Measurements from ENCODE around the gene CEACAM3.
A peak's percentile ranks its signal among the peaks of the same experiment; 100 is the strongest.

The CEACAM3 gene

GRCh38 chr19:41808663-41809566 is 12.5 kb downstream of the CEACAM3 start:
- no peak overlapping the region for H3K27ac Mint-ChIP-seq
- no peaks in the 10 kb centered on the region for H3K4me1 Mint-ChIP-seq
- ATAC-seq (no peak), DNase-seq (ENCODE audit: low spot score in 2 of 2) (no peak)
- H3K9me3 Mint-ChIP-seq: no peaks in the 10 kb centered on the region
- no peaks in the 10 kb centered on the region for H3K36me3 Mint-ChIP-seq
- no peak overlapping the region for H3K4me3 Mint-ChIP-seq

GRCh38 chr19:41810301-41810700 is 13.9 kb downstream of the CEACAM3 start:
- H3K4me3 Mint-ChIP-seq: no peak overlapping the region
- ATAC-seq (no peak), DNase-seq (ENCODE audit: low spot score in 2 of 2) (no peak)
- H3K27ac Mint-ChIP-seq: no peak overlapping the region
- H3K36me3 Mint-ChIP-seq: no peaks in the 10 kb centered on the region
- no peaks in the 10 kb centered on the region for H3K9me3 Mint-ChIP-seq
- no peaks in the 10 kb centered on the region for H3K4me1 Mint-ChIP-seq

GRCh38 chr19:41811036-41811435 is 14.6 kb downstream of the CEACAM3 start:
- no peak overlapping the region for H3K4me3 Mint-ChIP-seq
- ATAC-seq (no peak), DNase-seq (ENCODE audit: low spot score in 2 of 2) (no peak)
- no peaks in the 10 kb centered on the region for H3K9me3 Mint-ChIP-seq
- no peaks in the 10 kb centered on the region for H3K36me3 Mint-ChIP-seq
- no peak overlapping the region for H3K27ac Mint-ChIP-seq
- H3K4me1 Mint-ChIP-seq: no peaks in the 10 kb centered on the region

GRCh38 chr19:41811981-41812380 is 15.6 kb downstream of the CEACAM3 start:
- Mint-ChIP-seq H3K36me3 (no peaks in the 10 kb centered on the region), H3K4me1 (no peaks in the 10 kb centered on the region), H3K4me3 (no peak overlapping the region), H3K9me3 (no peaks in the 10 kb centered on the region), H3K27ac (no peak overlapping the region)
- DNase-seq (ENCODE audit: low spot score in 2 of 2): no peak
- ATAC-seq: no peak

GRCh38 chr19:41813911-41814310 is 17.5 kb downstream of the CEACAM3 start:
- Mint-ChIP-seq H3K9me3 (no peaks in the 10 kb centered on the region), H3K4me1 (no peaks in the 10 kb centered on the region), H3K4me3 (no peak overlapping the region), H3K27ac (no peak overlapping the region), H3K36me3 (no peaks in the 10 kb centered on the region)
- no peak for DNase-seq (ENCODE audit: low spot score in 2 of 2)
- ATAC-seq: no peak

GRCh38 chr19:41815301-41815700 is 18.9 kb downstream of the CEACAM3 start:
- ATAC-seq (no peak), DNase-seq (ENCODE audit: low spot score in 2 of 2) (no peak)
- no peaks in the 10 kb centered on the region for H3K9me3 Mint-ChIP-seq
- no peaks in the 10 kb centered on the region for H3K36me3 Mint-ChIP-seq
- H3K27ac Mint-ChIP-seq: no peak overlapping the region
- no peak overlapping the region for H3K4me3 Mint-ChIP-seq
- no peaks in the 10 kb centered on the region for H3K4me1 Mint-ChIP-seq

- ATAC-seq (no peak), DNase-seq (ENCODE audit: low spot score in 2 of 2) (no peak)
- H3K9me3 Mint-ChIP-seq: no peaks in the 10 kb centered on the region
- no peaks in the 10 kb centered on the region for H3K4me1 Mint-ChIP-seq
- no peak overlapping the region for H3K4me3 Mint-ChIP-seq
- no peaks in the 10 kb centered on the region for H3K36me3 Mint-ChIP-seq
- H3K27ac Mint-ChIP-seq: no peak overlapping the region
Observed at GRCh38 chr19:41816761-41817160, 20.4 kb downstream of the CEACAM3 start.

- Mint-ChIP-seq H3K4me1 (no peaks in the 10 kb centered on the region), H3K4me3 (no peak overlapping the region), H3K36me3 (no peaks in the 10 kb centered on the region), H3K27ac (no peak overlapping the region), H3K9me3 (no peaks in the 10 kb centered on the region)
- peak; percentile 84 for ATAC-seq
- DNase-seq (ENCODE audit: low spot score in 2 of 2): peak; percentile 24 to 61
Observed at GRCh38 chr19:41821003-41821735, 24.8 kb downstream of the CEACAM3 start.

GRCh38 chr19:41837981-41838708 is 41.8 kb downstream of the CEACAM3 start:
- Mint-ChIP-seq H3K4me1 (no peaks in the 10 kb centered on the region), H3K9me3 (no peaks in the 10 kb centered on the region), H3K36me3 (no peaks in the 10 kb centered on the region), H3K27ac (no peak overlapping the region), H3K4me3 (no peak overlapping the region)
- DNase-seq (ENCODE audit: low spot score in 2 of 2) (no peak), ATAC-seq (no peak)

GRCh38 chr19:41839211-41839610 is 42.8 kb downstream of the CEACAM3 start:
- H3K36me3 Mint-ChIP-seq: no peaks in the 10 kb centered on the region
- peaks cover 5% of the 10 kb centered on the region for H3K9me3 Mint-ChIP-seq
- DNase-seq (ENCODE audit: low spot score in 2 of 2) (no peak), ATAC-seq (no peak)
- H3K4me3 Mint-ChIP-seq: no peak overlapping the region
- H3K4me1 Mint-ChIP-seq: no peaks in the 10 kb centered on the region
- no peak overlapping the region for H3K27ac Mint-ChIP-seq

- DNase-seq (ENCODE audit: low spot score in 2 of 2) (no peak), ATAC-seq (no peak)
- Mint-ChIP-seq H3K36me3 (no peaks in the 10 kb centered on the region), H3K9me3 (peaks cover 5% of the 10 kb centered on the region), H3K4me1 (no peaks in the 10 kb centered on the region), H3K27ac (no peak overlapping the region), H3K4me3 (no peak overlapping the region)
Observed at GRCh38 chr19:41843371-41843770, 47.0 kb downstream of the CEACAM3 start.

GRCh38 chr19:41844601-41845000 is 48.2 kb downstream of the CEACAM3 start, which contains the start of gene LYPD4:
TSS of gene LYPD4 (minus strand) at chr19:41844683. CDS start at chr19:41839285, 5,398 bp downstream.
- no peak within 1 kb of the TSS for H3K27ac Mint-ChIP-seq
- no peak within 1 kb of the TSS for H3K4me3 Mint-ChIP-seq
- ATAC-seq: no peak

GRCh38 chr19:41845001-41845050 is 48.4 kb downstream of the CEACAM3 start, which contains the start of gene DMRTC2:
TSS of gene DMRTC2 (plus strand) at chr19:41845042. CDS start at chr19:41847429, 2,387 bp downstream.
- Mint-ChIP-seq H3K9me3 (peaks cover 5% of the 10 kb centered on the region), H3K4me3 (no peak within 1 kb of the TSS), H3K36me3 (no peaks in the 10 kb centered on the region), H3K4me1 (no peaks in the 10 kb centered on the region), H3K27ac (no peak within 1 kb of the TSS)
- DNase-seq (ENCODE audit: low spot score in 2 of 2) (no peak), ATAC-seq (no peak)

More at GRCh38 chr19:41844601-41845000, 48.2 kb downstream of the CEACAM3 start, which contains the start of gene LYPD4:
- Mint-ChIP-seq H3K4me1 (no peaks in the 10 kb centered on the region), H3K36me3 (no peaks in the 10 kb centered on the region), H3K9me3 (peaks cover 5% of the 10 kb centered on the region)
- no peak for DNase-seq (ENCODE audit: low spot score in 2 of 2)

GRCh38 chr19:41845051-41845590 is 48.7 kb downstream of the CEACAM3 start:
- H3K9me3 Mint-ChIP-seq: peaks cover 5% of the 10 kb centered on the region
- H3K36me3 Mint-ChIP-seq: no peaks in the 10 kb centered on the region
- H3K4me3 Mint-ChIP-seq: no peak overlapping the region
- H3K27ac Mint-ChIP-seq: no peak overlapping the region
- no peaks in the 10 kb centered on the region for H3K4me1 Mint-ChIP-seq
- ATAC-seq: no peak
- no peak for DNase-seq (ENCODE audit: low spot score in 2 of 2)

- no peaks in the 10 kb centered on the region for H3K4me1 Mint-ChIP-seq
- no peak overlapping the region for H3K4me3 Mint-ChIP-seq
- DNase-seq (ENCODE audit: low spot score in 2 of 2) (no peak), ATAC-seq (no peak)
- H3K36me3 Mint-ChIP-seq: no peaks in the 10 kb centered on the region
- peak overlapping the region; percentile 44 for H3K27ac Mint-ChIP-seq
- H3K9me3 Mint-ChIP-seq: peaks cover 5% of the 10 kb centered on the region
Observed at GRCh38 chr19:41847351-41848105, 51.1 kb downstream of the CEACAM3 start.

All from stimulated activated effector memory CD8-positive, alpha-beta T cell treated with anti-CD3 and anti-CD28 coated beads, Interleukin-12 subunit alpha, Interleukin-12 subunit beta, amount 100 ng/mL, for 72 hours (primary cell).